ENCODE data around the gene ATRAID. TPM values are rescaled to one million over a fixed set of nuclear protein-coding genes. Genes with fewer than 3 reads are reported as not detected.

ATRAID gene
- total and polyA plus RNA-seq, 10 of the 15 experiments (the other 5 are each of a cell fraction or from before 2014, with no cell fraction given): 65.6 to 180 (median 120) TPM

- no peak for TF ChIP-seq ATF2 (IDR thresholded peaks at IDR 0.05; ENCODE audit: low read length)
- TF ChIP-seq PKNOX1 (IDR thresholded peaks at IDR 0.05): no peak
- no peak for TF ChIP-seq HCFC1 (IDR thresholded peaks at IDR 0.05; ENCODE audit: low read length)
Observed at GRCh38 chr2:27220091-27220490, 8.2 kb downstream of the ATRAID start (continued).

- ATAC-seq (no peak), DNase-seq (ENCODE audit: low read depth, low spot score) (no peak), FAIRE-seq (no peak)
- Histone ChIP-seq H3K36me3 (ENCODE audit: control insufficient read depth in 2 of 2, insufficient read depth in 2 of 2, low read length in 1 of 2) (peaks cover 21 to 22% of the 10 kb centered on the region in 2 experiments; a peak in 3 of 4 replicates), H3K79me2 (ENCODE audit: control insufficient read depth, insufficient read depth, low read length) (peaks cover 21% of the 10 kb centered on the region), H3K4me2 (ENCODE audit: control insufficient read depth, insufficient read depth) (no peak overlapping the region), H3K27ac (ENCODE audit: control insufficient read depth, insufficient read depth) (no peak overlapping the region), H3K4me3 (no peak overlapping the region), H3K4me1 (ENCODE audit: control insufficient read depth, insufficient read depth, low read length) (peaks cover 3% of the 10 kb centered on the region; the same call in 1 of the 2 replicates), H2AFZ (ENCODE audit: control insufficient read depth, low read depth, low read length) (no peak overlapping the region), H4K20me1 (ENCODE audit: control insufficient read depth, insufficient read depth) (no peaks in the 10 kb centered on the region), H3K27me3 (replicated peaks in 1 of 2; ENCODE audit: control insufficient read depth in 2 of 2, insufficient read depth in 2 of 2, low read length in 1 of 2) (no peaks in the 10 kb centered on the region), H3K9ac (ENCODE audit: control insufficient read depth, insufficient read depth, low read length) (no peak overlapping the region), H3K9me3 (replicated peaks; ENCODE audit: control insufficient read depth, insufficient read depth, low read length) (no peaks in the 10 kb centered on the region)
- WGBS (ENCODE audit: insufficient coverage, insufficient replicate concordance, low lambda C conversion rate, missing lambda C conversion rate): 98% methylated on average over 3 of the region's 3 CpGs
- no peak for TF ChIP-seq BCL11A (IDR thresholded peaks at IDR 0.05; ENCODE audit: low read depth, low read length)
- no peak for TF ChIP-seq SPI1 (IDR thresholded peaks at IDR 0.05; ENCODE audit: borderline replicate concordance, insufficient read depth, low read depth, low read length)
- TF ChIP-seq DPF2 (IDR thresholded peaks at IDR 0.05): no peak
- POLR2A ChIA-PET: no interaction called here
- intact Hi-C loops (cut with micrococcal nuclease; ENCODE audit: unreplicated experiment) (no loop called here), in situ Hi-C loops (cut with MboI) (no loop called here)
- CTCF ChIA-PET: no interaction called here
- BruUV-seq (replicated peaks): no TSS peak
- RAD21 ChIA-PET (ENCODE audit: unreplicated experiment): no interaction called here
- SMC1A ChIA-PET (ENCODE audit: uncharacterized antibody, unreplicated experiment): no interaction called here
Observed at GRCh38 chr2:27221166-27221565, 9.3 kb downstream of the ATRAID start.

All from GM12878 (cell line).